Measurements from ENCODE around the gene RPS6KB2. TPM values are rescaled to one million over a fixed set of nuclear protein-coding genes. Genes with fewer than 3 reads are reported as not detected.

The RPS6KB2 gene
- total and polyA plus RNA-seq, 12 donors, result 16.3 to 46.3 (median 23.2) TPM

GRCh38 chr11:67439321-67440228, 11.3 kb downstream of the RPS6KB2 start:
- TF ChIP-seq CTCF (IDR thresholded peaks at IDR 0.05), result peak in 4 of 9 donors; percentile 14 to 23 (median 21)
- Histone ChIP-seq H3K27me3 (no peaks in the 10 kb centered on the region), H3K4me1 (peaks cover 14 to 68% (median 47%) of the 10 kb centered on the region in 9 donors), H3K27ac (peak overlapping the region in 8 of 10 donors; percentile 28 to 93 (median 50)), H3K4me3 (peak overlapping the region in 1 of 10 donors; percentile 59), H3K36me3 (peaks cover 0 to 71% (median 12%) of the 10 kb centered on the region in 9 donors), H3K9me3 (no peaks in the 10 kb centered on the region)
- intact Hi-C loops (cut with DNase I), result loop anchor here in 1 of 10 donors (10.0 kb wide), 1 partner anchor 895 kb away; the partner anchor contains the start of genes ACTN3 and ZDHHC24
- peak in 2 of 8 donors; percentile 1 to 3 for ATAC-seq
- DNase-seq, result no peak
- 69 to 74% methylated on average over 30 to 31 of the region's 31 CpGs for WGBS, 2 donors

- intact Hi-C loops (cut with DNase I), result loop anchor here in 1 of 10 donors (10.0 kb wide), 1 partner anchor 896 kb away; the partner anchor contains the start of genes ACTN3 and ZDHHC24
- H3K4me3 ChIP-seq, result peak overlapping the region in 1 of 10 donors; percentile 7
- no peaks in the 10 kb centered on the region for H3K27me3 ChIP-seq
- H3K4me1 ChIP-seq, result peaks cover 14 to 68% (median 47%) of the 10 kb centered on the region in 9 donors
- H3K9me3 ChIP-seq, result no peaks in the 10 kb centered on the region
- WGBS, 2 donors, result 65 to 76% methylated on average over 17 of the region's 17 CpGs
- H3K36me3 ChIP-seq, result peaks cover 0 to 62% (median 11%) of the 10 kb centered on the region in 9 donors
- no peak for TF ChIP-seq CTCF (IDR thresholded peaks at IDR 0.05)
- DNase-seq (no peak), ATAC-seq (peak in 1 of 8 donors; percentile 11)
- H3K27ac ChIP-seq, result peak overlapping the region in 8 of 10 donors; percentile 15 to 93 (median 50)
Observed at GRCh38 chr11:67440229-67441097, 12.2 kb downstream of the RPS6KB2 start.

- peak overlapping the region in 1 of 10 donors; percentile 20 for H3K27ac ChIP-seq
- DNase-seq, result no peak
- H3K27me3 ChIP-seq, result no peaks in the 10 kb centered on the region
- peaks cover 14 to 66% (median 47%) of the 10 kb centered on the region in 9 donors for H3K4me1 ChIP-seq
- peaks cover 0 to 55% (median 10%) of the 10 kb centered on the region in 9 donors for H3K36me3 ChIP-seq
- ATAC-seq, result no peak
- no peak for TF ChIP-seq CTCF (IDR thresholded peaks at IDR 0.05)
- intact Hi-C loops (cut with DNase I), result loop anchor here in 1 of 10 donors (10.0 kb wide), 1 partner anchor 896 kb away; the partner anchor contains the start of genes ACTN3 and ZDHHC24
- whole genome bisulfite sequencing, 2 donors, result 92% methylated on average over 21 of the region's 21 CpGs
- H3K4me3 ChIP-seq, result no peak overlapping the region
- no peaks in the 10 kb centered on the region for H3K9me3 ChIP-seq
Observed at GRCh38 chr11:67441098-67441563, 12.8 kb downstream of the RPS6KB2 start.

All from heart right ventricle (tissue), 16 donors.